GM18526 (cell line): Measurements from ENCODE around the gene HKDC1.

Source experiments
- POLR2A ChIP-seq: IDR thresholded peaks from 3 replicates; pipeline ENCODE4 v1.6.1; 2011; ENCODE audit not compliant: insufficient read length; ENCODE audit errors: extremely low read depth

HKDC1 gene

DNA sequence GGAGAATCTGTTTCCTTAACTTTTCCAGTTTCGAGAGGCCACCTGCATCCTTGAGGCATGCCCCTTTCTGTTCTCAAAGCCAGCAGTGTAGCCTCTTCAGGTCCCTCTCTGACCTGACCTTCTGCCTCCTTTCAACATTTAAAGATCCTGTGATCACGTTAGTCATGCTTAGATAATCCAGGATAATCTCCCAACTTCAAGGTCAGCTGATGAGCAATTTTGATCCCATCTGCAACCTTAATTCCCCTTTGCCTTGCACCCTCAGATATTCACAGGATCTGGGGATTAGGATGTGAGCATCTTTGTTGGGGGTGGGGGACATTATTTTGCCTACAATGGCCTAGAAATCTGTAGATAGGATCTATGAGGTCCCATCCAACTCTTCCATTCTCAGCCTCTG lies 8.0 kb downstream of the HKDC1 start:
- no peak for TF ChIP-seq POLR2A

- TF ChIP-seq POLR2A: no peak
Observed at GRCh38 chr10:69229616-69229916, 9.4 kb downstream of the HKDC1 start.

DNA sequence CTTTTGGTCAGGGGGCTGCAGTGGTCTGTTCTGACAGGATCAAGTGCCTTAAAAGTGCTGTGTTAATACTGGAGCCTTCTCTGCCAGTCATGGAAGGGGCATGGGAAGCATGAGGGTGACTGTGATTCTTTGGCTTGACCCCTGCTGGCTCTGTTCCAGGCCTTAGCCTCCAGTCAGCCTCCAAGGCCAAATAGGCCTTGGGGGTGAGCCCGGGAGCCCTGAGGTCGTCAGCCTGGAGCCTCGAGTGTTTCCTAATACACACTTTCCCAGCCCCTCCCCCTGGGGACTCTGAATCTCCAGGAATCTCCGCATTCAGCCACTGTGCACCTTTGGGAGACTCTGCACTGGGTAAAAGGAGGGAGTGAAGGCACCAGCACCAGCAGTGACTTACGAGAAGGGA lies 10.0 kb downstream of the HKDC1 start:
- TF ChIP-seq POLR2A: no peak

GRCh38 chr10:69232252-69232651 lies 12.1 kb downstream of the HKDC1 start:
- no peak for TF ChIP-seq POLR2A

DNA sequence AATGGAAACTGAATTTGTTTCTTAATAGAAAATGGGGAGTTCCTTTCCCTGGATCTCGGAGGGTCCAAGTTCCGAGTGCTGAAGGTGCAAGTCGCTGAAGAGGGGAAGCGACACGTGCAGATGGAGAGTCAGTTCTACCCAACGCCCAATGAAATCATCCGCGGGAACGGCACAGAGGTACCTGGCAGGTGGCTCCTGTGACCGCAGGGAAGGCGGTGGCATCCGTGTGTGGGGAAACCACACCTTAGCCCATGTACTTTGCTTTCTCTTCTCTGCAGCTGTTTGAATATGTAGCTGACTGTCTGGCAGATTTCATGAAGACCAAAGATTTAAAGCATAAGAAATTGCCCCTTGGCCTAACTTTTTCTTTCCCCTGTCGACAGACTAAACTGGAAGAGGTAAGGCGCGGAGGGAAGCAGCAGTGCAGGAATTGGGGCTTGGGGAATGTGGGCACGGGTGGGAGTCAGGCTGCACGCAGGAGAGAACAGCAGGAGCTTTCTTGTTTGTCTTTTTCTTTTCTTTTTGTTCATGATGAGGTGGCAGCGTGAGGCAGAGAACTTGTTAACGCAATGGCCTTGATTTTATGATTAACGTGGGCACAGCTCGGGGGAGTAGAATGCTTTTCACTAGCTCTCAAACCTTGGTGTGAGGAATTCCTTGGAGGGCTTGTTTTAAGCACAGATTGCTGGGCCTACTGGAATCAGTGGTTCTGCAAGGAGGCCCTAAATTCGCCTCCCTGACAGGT lies 12.8 kb downstream of the HKDC1 start:
- TF ChIP-seq POLR2A: no peak

DNA sequence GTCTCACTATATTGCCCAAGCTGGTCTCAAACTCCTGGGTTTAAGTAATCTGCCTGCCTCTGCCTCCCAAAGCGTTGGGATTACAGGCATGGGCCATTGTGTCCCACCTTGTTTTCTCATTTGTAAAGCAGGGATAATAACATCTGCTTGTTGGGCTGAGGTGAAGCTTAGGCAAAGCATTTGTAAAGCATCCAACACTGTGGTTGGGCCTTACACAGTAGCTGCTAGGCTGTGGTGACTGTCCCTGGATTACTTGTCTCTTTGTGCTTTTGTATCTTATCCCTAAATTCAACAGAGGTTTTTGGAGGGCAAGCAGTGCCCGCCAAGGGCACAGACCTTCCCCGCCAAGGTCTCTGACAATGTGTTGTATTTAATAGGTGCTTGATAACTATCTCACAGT lies 14.3 kb downstream of the HKDC1 start:
- TF ChIP-seq POLR2A: no peak

DNA sequence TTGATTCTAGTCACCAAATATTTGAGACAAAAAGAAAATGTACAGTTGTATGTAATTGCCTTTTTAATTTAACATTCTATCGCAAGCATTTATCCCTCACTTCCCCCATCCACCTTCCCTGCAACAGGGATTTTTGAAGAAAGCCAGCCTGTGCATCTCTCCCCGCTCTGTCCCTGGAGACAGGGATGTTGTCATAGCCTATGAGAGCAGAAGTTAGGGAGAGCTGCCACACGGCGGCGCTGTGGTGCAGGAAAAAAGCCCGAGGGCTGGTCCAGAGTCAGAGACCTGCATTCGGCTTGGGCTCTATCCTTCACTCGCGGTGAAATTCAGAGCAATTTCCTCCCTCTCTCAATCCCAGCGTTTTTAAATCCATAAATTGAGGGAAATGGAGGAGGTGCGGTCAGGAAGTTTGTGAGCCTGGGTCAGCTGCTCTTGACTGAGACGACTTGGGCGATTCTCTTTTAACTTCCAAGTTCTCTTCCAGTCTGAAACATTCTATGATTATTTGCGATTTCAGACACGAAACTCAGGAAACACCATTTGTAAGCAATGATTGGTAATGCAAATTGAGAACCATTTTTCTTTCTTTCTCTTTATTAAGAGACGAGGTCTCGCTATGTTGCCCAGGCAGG lies 17.5 kb downstream of the HKDC1 start:
- TF ChIP-seq POLR2A: no peak

DNA sequence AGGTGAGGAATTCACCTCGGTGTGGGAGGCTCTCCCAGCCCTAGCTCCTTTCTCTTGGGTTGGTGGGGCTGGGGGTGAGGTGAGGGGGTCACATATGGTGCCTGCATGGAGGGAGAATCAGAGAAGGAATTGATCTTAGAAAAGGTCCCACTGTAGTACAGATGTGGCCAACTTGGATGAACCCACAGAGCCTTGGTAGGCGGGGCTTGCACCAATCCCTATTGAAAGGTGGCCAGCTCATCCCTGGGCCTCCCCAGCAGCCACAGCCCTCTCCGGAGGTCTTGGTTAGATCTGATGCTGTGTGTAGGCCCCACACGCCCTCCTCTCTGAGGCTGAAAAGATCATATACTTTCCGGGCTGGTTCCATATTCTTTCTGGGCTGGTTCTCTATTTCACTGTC lies 19.0 kb downstream of the HKDC1 start:
- no peak for TF ChIP-seq POLR2A

DNA sequence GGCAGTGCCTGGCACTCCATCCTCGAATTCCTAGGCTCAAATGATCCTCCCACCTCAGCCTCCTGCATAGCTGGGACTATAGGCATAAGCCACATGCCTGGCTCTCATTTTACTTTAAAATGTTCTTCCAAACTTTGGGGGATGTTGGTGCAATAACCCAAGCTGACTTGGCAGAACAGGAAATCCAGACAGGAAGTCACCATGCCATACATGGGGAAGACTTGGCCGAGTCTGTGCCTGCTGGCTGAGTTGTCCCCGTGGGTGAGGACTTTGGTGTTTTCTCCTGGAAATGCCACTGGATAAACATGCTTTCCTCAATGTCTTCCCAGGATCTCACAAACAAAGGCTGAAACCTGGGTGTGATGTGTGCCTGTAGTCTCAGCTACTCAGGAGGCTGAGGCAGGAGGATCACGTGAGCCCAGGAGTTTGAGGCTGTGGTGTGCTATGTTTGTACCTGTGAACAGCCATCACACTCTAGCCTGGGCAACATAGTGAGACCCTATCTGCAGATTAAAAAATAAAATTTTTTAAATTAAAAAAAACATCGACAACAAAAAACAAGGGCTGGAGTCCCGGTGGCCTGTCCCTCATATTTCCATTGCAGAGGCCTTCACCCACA lies 19.8 kb downstream of the HKDC1 start:
- TF ChIP-seq POLR2A: no peak

GRCh38 chr10:69240455-69240854 lies 20.3 kb downstream of the HKDC1 start:
- no peak for TF ChIP-seq POLR2A

DNA sequence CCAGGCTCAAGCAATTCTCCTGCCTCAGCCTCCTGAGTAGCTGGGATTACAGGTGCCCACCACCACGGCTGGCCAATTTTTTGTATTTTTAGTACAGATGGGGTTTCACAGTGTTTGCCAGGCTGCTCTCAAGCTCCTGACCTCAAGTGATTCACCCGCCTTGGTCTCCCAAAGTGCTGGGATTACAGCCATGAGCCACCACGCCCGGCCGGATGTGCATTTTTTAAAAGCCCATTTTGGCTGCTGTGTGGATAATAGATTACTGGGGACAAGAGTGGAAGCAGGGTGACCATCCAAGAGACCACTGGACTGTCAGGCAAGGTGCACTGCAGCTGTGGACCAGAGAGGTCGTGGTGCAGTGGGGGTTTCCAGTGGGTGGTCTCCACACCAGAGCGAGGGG lies 21.4 kb downstream of the HKDC1 start:
- no peak for TF ChIP-seq POLR2A

DNA sequence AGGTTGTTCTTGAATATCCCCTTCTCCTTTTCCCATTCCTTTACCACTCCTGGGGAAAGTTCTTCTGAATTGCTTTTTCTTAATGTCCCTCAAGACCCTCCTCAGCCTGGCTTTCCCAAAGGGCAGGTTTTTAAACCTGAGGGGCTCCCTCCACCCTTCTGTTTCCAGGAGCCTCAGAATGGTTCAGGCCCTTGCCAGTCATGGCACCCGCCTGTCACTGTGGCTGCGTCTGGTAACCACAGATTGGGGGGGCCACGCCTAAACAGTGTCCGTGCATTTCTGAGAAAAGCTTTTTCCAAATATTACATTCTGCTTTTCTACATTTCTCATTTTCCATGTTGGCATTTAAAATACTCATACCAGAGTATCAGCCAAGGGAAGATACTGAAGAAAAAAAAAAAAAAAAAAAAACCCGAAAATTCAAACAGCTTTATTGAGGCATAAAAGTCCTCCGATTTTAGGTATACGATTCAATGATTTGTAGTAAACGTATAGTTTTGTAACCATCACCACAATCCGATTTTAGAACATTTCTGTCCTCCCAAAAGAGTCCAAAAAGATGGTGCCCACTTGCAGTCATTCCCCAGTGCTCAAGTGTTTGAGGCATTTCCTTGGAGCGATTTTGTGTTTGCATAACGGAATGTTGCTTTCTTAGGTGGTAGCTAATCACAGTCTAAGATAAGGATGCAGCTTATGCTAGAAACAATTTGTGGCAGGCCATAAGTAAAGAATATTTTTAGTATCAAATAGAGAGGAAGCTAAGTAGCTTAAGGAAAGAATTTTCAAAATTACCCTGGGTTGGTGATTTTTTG lies 22.1 kb downstream of the HKDC1 start:
- TF ChIP-seq POLR2A: no peak

GRCh38 chr10:69242852-69243212 lies 22.7 kb downstream of the HKDC1 start:
- TF ChIP-seq POLR2A: no peak

DNA sequence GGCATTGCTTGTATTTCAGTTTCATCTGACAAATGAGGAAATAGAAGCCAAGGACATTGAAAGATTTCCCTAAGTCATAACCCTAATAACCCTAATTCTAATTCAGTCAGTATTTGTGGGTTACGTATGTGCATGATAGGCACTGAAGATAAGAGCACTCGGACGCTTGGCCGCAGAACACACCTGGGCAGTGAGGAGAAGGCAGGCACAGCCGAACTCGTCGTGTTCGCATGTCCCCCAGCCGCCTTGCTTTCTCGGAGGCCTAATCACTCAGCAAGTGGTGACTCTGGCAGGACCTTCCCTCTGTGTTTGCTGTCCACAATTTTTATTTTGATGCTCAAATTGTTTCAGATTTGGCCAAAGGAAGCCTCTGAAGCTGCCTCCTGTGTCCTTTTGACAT lies 23.7 kb downstream of the HKDC1 start:
- TF ChIP-seq POLR2A: no peak

- TF ChIP-seq POLR2A: no peak
Observed at GRCh38 chr10:69246036-69246435, 25.9 kb downstream of the HKDC1 start.
